Nephron (organoid): Measurements from ENCODE around the gene PPP1R1C.

Source experiments
- H3K27ac Mint-ChIP-seq, 3 experiments: 2 replicates each; pipeline ENCODE4 v1.8.0; 2020; ENCODE audit warnings: mixed read lengths in 3 of 3, mild to moderate bottlenecking in 2 of 3, moderate library complexity in 1 of 3
- H3K27me3 Mint-ChIP-seq: 2 replicates; pipeline ENCODE4 v1.8.0; 2021; ENCODE audit warnings: low read depth, mild to moderate bottlenecking, moderate library complexity, mixed read lengths
- H3K36me3 Mint-ChIP-seq: 2 replicates; pipeline ENCODE4 v1.8.0; 2020; ENCODE audit warnings: low read depth, mixed read lengths
- H3K4me1 Mint-ChIP-seq: 2 replicates; pipeline ENCODE4 v1.8.0; 2020; ENCODE audit warnings: mixed read lengths
- H3K4me3 Mint-ChIP-seq, 3 experiments: 2 replicates each; pipeline ENCODE4 v1.8.0; 2020; ENCODE audit warnings: mild to moderate bottlenecking in 3 of 3, mixed read lengths in 3 of 3, moderate library complexity in 2 of 3
- H3K9me3 Mint-ChIP-seq: 2 replicates; pipeline ENCODE4 v1.8.0; 2020; ENCODE audit warnings: mixed read lengths
- TF ChIP-seq, protein P1 (sequence below), 3 experiments: fragments of 200-600 bp; sonication (generic); IDR thresholded peaks; one replicate each; pipeline ENCODE4 v1.5.0; 2021; ENCODE audit warnings: antibody characterized with exemption in 3 of 3; ENCODE audit not compliant: unreplicated experiment in 3 of 3

Gene PPP1R1C

DNA sequence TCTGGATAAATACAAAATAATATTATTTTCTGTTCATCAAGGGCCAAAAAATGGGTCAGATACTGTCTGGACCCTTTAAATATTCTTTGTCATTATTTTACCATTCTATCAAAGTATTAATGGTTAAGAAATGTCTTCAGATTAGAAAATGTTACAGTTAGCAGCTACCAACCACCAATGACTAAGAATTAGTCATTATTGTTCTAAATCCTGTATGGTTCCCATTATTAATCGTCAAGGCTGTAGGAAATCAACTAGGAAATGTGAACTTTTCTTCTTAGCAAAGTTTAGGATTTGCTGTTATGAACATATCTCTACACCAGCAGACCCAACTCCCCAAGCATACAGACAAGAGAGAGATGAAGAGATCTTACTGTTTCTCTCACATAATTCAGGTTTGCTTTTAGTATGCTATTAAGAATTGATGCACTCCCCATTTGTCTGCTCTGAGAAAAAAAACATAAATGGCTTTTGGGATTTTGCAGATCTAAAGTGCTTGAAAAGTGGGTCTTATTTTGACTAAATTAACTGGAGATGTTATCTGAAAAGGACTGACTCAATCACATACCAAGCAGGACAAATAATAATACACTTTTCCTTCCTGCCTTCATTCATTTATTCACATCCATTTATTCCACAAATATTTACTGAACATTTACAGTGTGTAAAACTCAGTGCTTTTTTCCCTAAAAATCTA is 147.7 kb downstream of the PPP1R1C start:
- Mint-ChIP-seq H3K27me3 (no peaks in the 10 kb centered on the region), H3K4me3 (no peak overlapping the region), H3K36me3 (no peaks in the 10 kb centered on the region), H3K27ac (no peak overlapping the region), H3K4me1 (peaks cover 18% of the 10 kb centered on the region), H3K9me3 (no peaks in the 10 kb centered on the region)
- TF ChIP-seq, protein P1, sequence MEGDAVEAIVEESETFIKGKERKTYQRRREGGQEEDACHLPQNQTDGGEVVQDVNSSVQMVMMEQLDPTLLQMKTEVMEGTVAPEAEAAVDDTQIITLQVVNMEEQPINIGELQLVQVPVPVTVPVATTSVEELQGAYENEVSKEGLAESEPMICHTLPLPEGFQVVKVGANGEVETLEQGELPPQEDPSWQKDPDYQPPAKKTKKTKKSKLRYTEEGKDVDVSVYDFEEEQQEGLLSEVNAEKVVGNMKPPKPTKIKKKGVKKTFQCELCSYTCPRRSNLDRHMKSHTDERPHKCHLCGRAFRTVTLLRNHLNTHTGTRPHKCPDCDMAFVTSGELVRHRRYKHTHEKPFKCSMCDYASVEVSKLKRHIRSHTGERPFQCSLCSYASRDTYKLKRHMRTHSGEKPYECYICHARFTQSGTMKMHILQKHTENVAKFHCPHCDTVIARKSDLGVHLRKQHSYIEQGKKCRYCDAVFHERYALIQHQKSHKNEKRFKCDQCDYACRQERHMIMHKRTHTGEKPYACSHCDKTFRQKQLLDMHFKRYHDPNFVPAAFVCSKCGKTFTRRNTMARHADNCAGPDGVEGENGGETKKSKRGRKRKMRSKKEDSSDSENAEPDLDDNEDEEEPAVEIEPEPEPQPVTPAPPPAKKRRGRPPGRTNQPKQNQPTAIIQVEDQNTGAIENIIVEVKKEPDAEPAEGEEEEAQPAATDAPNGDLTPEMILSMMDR (IDR thresholded peaks at IDR 0.05; ENCODE audit: unreplicated experiment in 3 of 3): no peak

DNA sequence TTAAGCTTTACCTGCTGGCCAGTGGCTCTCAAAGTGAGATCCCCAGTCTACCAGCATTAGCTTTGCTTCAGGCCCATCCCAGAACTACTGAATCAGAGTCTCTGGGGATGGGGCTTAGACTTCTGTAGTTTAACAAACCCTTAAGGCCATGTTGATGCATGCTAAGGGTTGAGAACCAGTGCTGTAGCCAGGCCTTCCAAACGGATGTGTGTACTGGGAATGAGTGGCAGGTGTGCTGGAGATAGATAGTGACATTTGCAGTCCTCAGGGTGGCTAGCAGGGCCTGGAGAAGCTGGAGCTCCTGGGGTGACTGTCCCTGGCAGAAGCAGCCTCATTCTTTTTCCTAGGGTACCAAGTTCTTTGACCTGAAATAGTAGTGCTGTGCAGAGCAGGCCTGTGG is 148.5 kb downstream of the PPP1R1C start:
- TF ChIP-seq, protein P1 (IDR thresholded peaks at IDR 0.05; ENCODE audit: unreplicated experiment in 3 of 3): no peak
- H3K36me3 Mint-ChIP-seq: no peaks in the 10 kb centered on the region

DNA sequence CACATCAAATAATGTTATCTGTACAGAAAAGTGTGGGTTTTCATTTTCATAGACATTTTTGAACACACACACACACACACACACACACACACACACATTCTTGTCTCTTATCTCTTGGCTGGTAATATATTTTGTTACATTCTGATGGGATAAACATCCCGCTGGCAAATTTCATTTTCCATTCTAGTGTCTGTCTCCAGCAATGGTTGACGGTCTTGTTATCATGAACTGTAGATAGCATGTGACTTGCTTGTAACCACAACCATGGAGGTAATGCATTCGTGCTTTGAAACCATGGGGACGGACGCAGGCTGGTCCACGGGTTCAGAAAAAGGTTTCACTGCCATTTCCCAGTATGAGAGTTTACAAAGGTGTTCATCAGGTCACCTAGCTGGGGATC is 156.4 kb downstream of the PPP1R1C start:
- TF ChIP-seq, protein P1 (IDR thresholded peaks at IDR 0.05; ENCODE audit: unreplicated experiment in 3 of 3): no peak
- no peaks in the 10 kb centered on the region for H3K9me3 Mint-ChIP-seq
- H3K27ac Mint-ChIP-seq: peak overlapping the region in 2 of 3 experiments; percentile 87 to 88
- no peak overlapping the region for H3K4me3 Mint-ChIP-seq
- H3K27me3 Mint-ChIP-seq: no peaks in the 10 kb centered on the region
- peaks cover 45% of the 10 kb centered on the region for H3K4me1 Mint-ChIP-seq
- no peaks in the 10 kb centered on the region for H3K36me3 Mint-ChIP-seq

More for the DNA sequence above, 148.5 kb downstream of the PPP1R1C start:
- Mint-ChIP-seq H3K27me3 (no peaks in the 10 kb centered on the region), H3K4me3 (no peak overlapping the region), H3K9me3 (no peaks in the 10 kb centered on the region), H3K4me1 (peaks cover 9% of the 10 kb centered on the region), H3K27ac (peak overlapping the region in 1 of 3 experiments; percentile 32)

DNA sequence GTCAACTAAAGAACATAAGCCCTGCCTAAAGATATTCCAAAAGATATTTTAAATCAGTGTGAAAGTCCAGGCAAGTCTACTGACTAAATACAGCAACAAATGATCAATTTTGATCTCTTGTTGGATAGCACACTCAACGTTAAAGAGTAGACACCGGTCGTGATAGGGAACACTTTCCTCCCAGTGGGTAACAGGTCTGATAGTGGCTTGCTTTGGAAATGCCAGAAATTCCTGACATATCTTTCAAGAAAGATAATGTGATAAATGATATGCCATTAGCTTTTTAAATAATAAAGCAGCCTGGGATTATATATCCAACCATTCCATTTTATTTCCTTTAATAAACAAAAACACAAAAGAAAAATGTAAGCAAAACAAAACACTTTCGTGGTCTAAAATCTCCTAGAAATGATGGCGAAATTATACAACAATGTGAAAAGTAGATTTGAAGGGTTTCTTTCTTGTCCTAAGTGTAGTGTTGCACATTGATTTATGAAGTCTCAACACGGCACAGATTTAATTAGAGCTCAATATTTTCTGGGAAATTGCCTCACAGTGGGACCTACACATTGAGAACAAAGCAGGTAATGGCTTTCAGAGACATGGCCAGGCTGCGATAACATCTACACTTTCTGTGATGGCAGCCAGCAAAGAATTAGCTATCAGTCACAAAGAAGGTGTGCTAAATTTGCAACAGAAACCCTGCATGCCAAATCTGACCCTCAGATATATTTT is 158.6 kb downstream of the PPP1R1C start:
- H3K27ac Mint-ChIP-seq: peak overlapping the region in 2 of 3 experiments; percentile 43 to 47
- no peaks in the 10 kb centered on the region for H3K9me3 Mint-ChIP-seq
- TF ChIP-seq, protein P1 (IDR thresholded peaks at IDR 0.05; ENCODE audit: unreplicated experiment in 3 of 3): no peak
- H3K36me3 Mint-ChIP-seq: no peaks in the 10 kb centered on the region
- H3K4me1 Mint-ChIP-seq: peaks cover 45% of the 10 kb centered on the region
- no peaks in the 10 kb centered on the region for H3K27me3 Mint-ChIP-seq
- no peak overlapping the region for H3K4me3 Mint-ChIP-seq

DNA sequence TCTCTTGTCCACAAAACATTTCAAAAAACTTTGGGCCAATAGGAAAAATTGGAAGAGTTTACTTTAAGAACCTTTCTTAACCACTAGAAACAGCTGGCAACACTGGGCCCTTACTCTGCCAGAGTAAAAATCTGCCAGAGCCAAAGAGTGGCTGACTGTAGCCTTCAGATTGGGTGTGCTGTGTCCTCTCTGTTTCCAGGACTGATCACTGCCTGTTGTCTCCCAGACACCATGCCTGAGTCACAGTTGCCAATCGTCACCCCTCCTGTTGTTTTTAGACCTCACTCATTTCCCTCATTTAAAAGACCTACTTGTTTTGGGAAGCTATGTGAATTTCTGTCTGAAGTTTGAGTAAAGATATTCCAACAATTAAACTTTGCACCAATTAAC is 159.1 kb downstream of the PPP1R1C start:
- Mint-ChIP-seq H3K9me3 (no peaks in the 10 kb centered on the region), H3K27ac (peak overlapping the region in 1 of 3 experiments; percentile 49), H3K27me3 (no peaks in the 10 kb centered on the region), H3K4me1 (peaks cover 45% of the 10 kb centered on the region), H3K36me3 (no peaks in the 10 kb centered on the region), H3K4me3 (no peak overlapping the region)
- TF ChIP-seq, protein P1 (IDR thresholded peaks at IDR 0.05; ENCODE audit: unreplicated experiment in 3 of 3): no peak
